Measurements from ENCODE around the gene DYNC2H1. TPM values are rescaled to one million over a fixed set of nuclear protein-coding genes. Genes with fewer than 3 reads are reported as not detected.

Gene DYNC2H1
- total RNA-seq, 2 donors from 2014 or later, result 7.3 to 20.0 TPM

- DNase-seq (ENCODE audit: low spot score) (no peak), ATAC-seq (ENCODE audit: insufficient number of reproducible peaks, low FRiP score, low read depth) (no peak)
- H3K36me3 ChIP-seq, result no peaks in the 10 kb centered on the region
- TF ChIP-seq, protein P1, sequence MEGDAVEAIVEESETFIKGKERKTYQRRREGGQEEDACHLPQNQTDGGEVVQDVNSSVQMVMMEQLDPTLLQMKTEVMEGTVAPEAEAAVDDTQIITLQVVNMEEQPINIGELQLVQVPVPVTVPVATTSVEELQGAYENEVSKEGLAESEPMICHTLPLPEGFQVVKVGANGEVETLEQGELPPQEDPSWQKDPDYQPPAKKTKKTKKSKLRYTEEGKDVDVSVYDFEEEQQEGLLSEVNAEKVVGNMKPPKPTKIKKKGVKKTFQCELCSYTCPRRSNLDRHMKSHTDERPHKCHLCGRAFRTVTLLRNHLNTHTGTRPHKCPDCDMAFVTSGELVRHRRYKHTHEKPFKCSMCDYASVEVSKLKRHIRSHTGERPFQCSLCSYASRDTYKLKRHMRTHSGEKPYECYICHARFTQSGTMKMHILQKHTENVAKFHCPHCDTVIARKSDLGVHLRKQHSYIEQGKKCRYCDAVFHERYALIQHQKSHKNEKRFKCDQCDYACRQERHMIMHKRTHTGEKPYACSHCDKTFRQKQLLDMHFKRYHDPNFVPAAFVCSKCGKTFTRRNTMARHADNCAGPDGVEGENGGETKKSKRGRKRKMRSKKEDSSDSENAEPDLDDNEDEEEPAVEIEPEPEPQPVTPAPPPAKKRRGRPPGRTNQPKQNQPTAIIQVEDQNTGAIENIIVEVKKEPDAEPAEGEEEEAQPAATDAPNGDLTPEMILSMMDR (IDR thresholded peaks at IDR 0.05), result no peak
- H3K4me1 ChIP-seq (ENCODE audit: control insufficient read depth in 1 of 2, low read depth in 2 of 2), result no peaks in the 10 kb centered on the region
- H3K4me3 ChIP-seq, result no peak overlapping the region
- no peaks in the 10 kb centered on the region for H3K9me3 ChIP-seq
- no peak overlapping the region for H3K27ac ChIP-seq
- no peaks in the 10 kb centered on the region for H3K27me3 ChIP-seq (replicated peaks; ENCODE audit: insufficient read depth)
These were observed 229.6 kb downstream of the DYNC2H1 start for GRCh38 chr11:103338621-103339484.

GRCh38 chr11:103339485-103339857, 230.2 kb downstream of the DYNC2H1 start:
- no peaks in the 10 kb centered on the region for H3K36me3 ChIP-seq
- no peaks in the 10 kb centered on the region for H3K4me1 ChIP-seq (ENCODE audit: control insufficient read depth in 1 of 2, low read depth in 2 of 2)
- H3K27me3 ChIP-seq (replicated peaks; ENCODE audit: insufficient read depth), result no peaks in the 10 kb centered on the region
- H3K27ac ChIP-seq, result no peak overlapping the region
- ATAC-seq (ENCODE audit: insufficient number of reproducible peaks, low FRiP score, low read depth) (no peak), DNase-seq (ENCODE audit: low spot score) (no peak)
- H3K4me3 ChIP-seq, result no peak overlapping the region
- TF ChIP-seq, protein P1 (IDR thresholded peaks at IDR 0.05), result no peak
- H3K9me3 ChIP-seq, result no peaks in the 10 kb centered on the region

DNA sequence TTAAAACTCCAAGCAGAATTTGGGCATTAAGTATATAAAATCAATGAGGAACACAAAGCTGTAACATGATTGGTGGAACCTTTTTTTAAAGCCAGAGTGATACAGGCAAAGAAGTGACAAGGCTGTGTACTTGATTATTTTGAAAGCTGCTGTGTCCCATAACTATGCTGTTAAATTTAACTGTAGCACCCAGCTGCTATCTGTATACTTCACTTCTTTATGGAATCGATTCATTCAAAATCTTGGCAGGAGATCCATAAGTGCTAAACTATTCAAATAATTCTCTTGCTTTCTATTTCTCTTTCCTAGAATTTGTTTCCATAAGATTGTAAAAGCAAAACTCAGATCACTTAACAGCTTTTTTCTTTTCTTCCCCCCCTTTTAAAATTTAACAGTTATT, 231.7 kb downstream of the DYNC2H1 start:
- Histone ChIP-seq H3K27ac (no peak overlapping the region), H3K4me3 (no peak overlapping the region), H3K27me3 (replicated peaks; ENCODE audit: insufficient read depth) (no peaks in the 10 kb centered on the region), H3K36me3 (no peaks in the 10 kb centered on the region), H3K4me1 (ENCODE audit: control insufficient read depth in 1 of 2, low read depth in 2 of 2) (no peaks in the 10 kb centered on the region), H3K9me3 (no peaks in the 10 kb centered on the region)
- ATAC-seq (ENCODE audit: insufficient number of reproducible peaks, low FRiP score, low read depth) (no peak), DNase-seq (ENCODE audit: low spot score) (no peak)
- TF ChIP-seq, protein P1 (IDR thresholded peaks at IDR 0.05), result no peak

DNA sequence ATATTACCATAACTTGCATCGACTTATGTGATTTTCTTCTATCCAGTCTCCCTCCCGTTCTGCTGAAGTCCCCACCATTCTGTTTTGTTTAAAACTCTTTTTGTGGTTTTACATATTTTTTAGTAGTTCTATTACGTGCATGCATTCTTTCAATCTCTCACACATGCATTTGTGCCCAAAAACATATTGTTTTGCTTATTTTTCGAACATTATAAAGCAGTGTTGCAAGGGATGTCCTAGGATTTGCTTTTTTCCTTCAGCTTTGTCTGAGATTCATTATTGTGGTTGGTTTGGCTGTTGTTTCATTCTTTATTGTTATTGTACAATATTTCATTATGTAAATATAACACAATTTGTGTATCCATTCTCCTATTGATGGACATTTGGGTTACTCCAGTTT, 235.7 kb downstream of the DYNC2H1 start:
- DNase-seq (ENCODE audit: low spot score), result no peak
- Histone ChIP-seq H3K36me3 (no peaks in the 10 kb centered on the region), H3K4me1 (ENCODE audit: control insufficient read depth in 1 of 2, low read depth in 2 of 2) (no peaks in the 10 kb centered on the region), H3K4me3 (no peak overlapping the region), H3K9me3 (no peaks in the 10 kb centered on the region), H3K27me3 (replicated peaks; ENCODE audit: insufficient read depth) (no peaks in the 10 kb centered on the region), H3K27ac (no peak overlapping the region)
- ATAC-seq (ENCODE audit: insufficient number of reproducible peaks, low FRiP score, low read depth), result no peak
- TF ChIP-seq, protein P1 (IDR thresholded peaks at IDR 0.05), result no peak

GRCh38 chr11:103349595-103349994, 240.4 kb downstream of the DYNC2H1 start:
- ATAC-seq (ENCODE audit: insufficient number of reproducible peaks, low FRiP score, low read depth) (no peak), DNase-seq (ENCODE audit: low spot score) (no peak)
- no peaks in the 10 kb centered on the region for H3K4me1 ChIP-seq (ENCODE audit: control insufficient read depth in 1 of 2, low read depth in 2 of 2)
- no peak overlapping the region for H3K27ac ChIP-seq
- TF ChIP-seq, protein P1 (IDR thresholded peaks at IDR 0.05), result no peak
- no peaks in the 10 kb centered on the region for H3K36me3 ChIP-seq
- no peaks in the 10 kb centered on the region for H3K9me3 ChIP-seq
- no peak overlapping the region for H3K4me3 ChIP-seq
- no peaks in the 10 kb centered on the region for H3K27me3 ChIP-seq (replicated peaks; ENCODE audit: insufficient read depth)
